HEK293 (cell line): ENCODE results near the gene MC1R.
"Not testable (repeated sequence)": the region's sequence is repeated elsewhere in the genome, so short reads cannot be mapped to it uniquely, and the experiment has no call there.

Source experiments
- CTCF ChIA-PET: fragments of 350-600 bp; formaldehyde crosslinking; extraction: SDS; loops from one replicate; lab custom pipeline; 2021; ENCODE audit warnings: antibody characterized with exemption; lab: Yijun Ruan, JAX
- POLR2A ChIA-PET: fragments of 300-600 bp; formaldehyde crosslinking; extraction: SDS; loops from one replicate; lab custom pipeline; 2020; ENCODE audit warnings: antibody characterized with exemption, inconsistent platforms; lab: Yijun Ruan, JAX
- H3K27ac ChIP-seq: fragments of 200-500 bp; sonication (Bioruptor generic); 2 replicates; pipeline ENCODE4 v1.5.1; 2014; ENCODE audit warnings: low read depth, low read length, control low read depth, inconsistent platforms; ENCODE audit errors: extremely low read depth
- H3K36me3 ChIP-seq, 2 experiments: fragments of 200-500 bp in 1 of 2; sonication (Bioruptor generic) in 1 of 2; 1 replicate in 1 of 2; 2 replicates in 1 of 2; pipeline ENCODE4 v1.5.1; 2014 to 2017; ENCODE audit warnings: inconsistent platforms in 2 of 2, low read length in 2 of 2; ENCODE audit not compliant: control insufficient read depth in 2 of 2, insufficient read depth in 1 of 2
- H3K4me1 ChIP-seq: fragments of 200-500 bp; sonication (Bioruptor generic); 2 replicates; pipeline ENCODE4 v1.5.1; 2014; ENCODE audit warnings: mild to moderate bottlenecking, low read length, inconsistent platforms; ENCODE audit not compliant: control insufficient read depth, insufficient read depth
- H3K4me3 ChIP-seq: 2 replicates; pipeline ENCODE4 v1.5.1; 2011; ENCODE audit warnings: low read depth, mild to moderate bottlenecking, control low read depth, low read length, moderate library complexity
- H3K9me3 ChIP-seq: fragments of 200-500 bp; sonication (Bioruptor generic); 2 replicates; pipeline ENCODE4 v1.5.1; 2014; ENCODE audit warnings: low read depth, low read length, inconsistent platforms; ENCODE audit not compliant: control insufficient read depth, insufficient read depth
- AEBP2 ChIP-seq: fragments of 450-650 bp; formaldehyde crosslinking; IDR thresholded peaks from 2 replicates; pipeline ENCODE4 v1.5.1; 2016; ENCODE audit warnings: missing biosample characterization, missing genetic modification characterization, borderline replicate concordance
- MYNN ChIP-seq: fragments of 450-650 bp; formaldehyde crosslinking; IDR thresholded peaks from 2 replicates; pipeline ENCODE4 v1.5.1; 2016; ENCODE audit warnings: missing biosample characterization, missing genetic modification characterization, borderline replicate concordance
- PATZ1 ChIP-seq: fragments of 450-650 bp; formaldehyde crosslinking; IDR thresholded peaks from 2 replicates; pipeline ENCODE4 v1.5.1; 2016; ENCODE audit warnings: missing biosample characterization, missing genetic modification characterization
- TRIM28 ChIP-seq: IDR thresholded peaks from 2 replicates; pipeline ENCODE4 v1.6.1; 2011; ENCODE audit warnings: low read length, control low read depth, borderline replicate concordance
- ZNF169 ChIP-seq: fragments of 450-650 bp; formaldehyde crosslinking; IDR thresholded peaks from 2 replicates; pipeline ENCODE4 v1.5.1; 2016; ENCODE audit warnings: missing biosample characterization, missing genetic modification characterization
- ZNF19 ChIP-seq: fragments of 450-650 bp; formaldehyde crosslinking; IDR thresholded peaks from 2 replicates; pipeline ENCODE4; 2016; ENCODE audit warnings: missing biosample characterization, missing genetic modification characterization, low read depth
- ZNF211 ChIP-seq: fragments of 450-650 bp; formaldehyde crosslinking; IDR thresholded peaks from 2 replicates; pipeline ENCODE4 v1.5.1; 2016; ENCODE audit warnings: low read depth, missing biosample characterization, missing genetic modification characterization
- ZNF24 ChIP-seq: fragments of 450-650 bp; formaldehyde crosslinking; IDR thresholded peaks from 2 replicates; pipeline ENCODE4 v1.5.1; 2016; ENCODE audit warnings: missing biosample characterization, missing genetic modification characterization
- ZNF426 ChIP-seq: fragments of 450-650 bp; formaldehyde crosslinking; IDR thresholded peaks from 2 replicates; pipeline ENCODE4 v1.5.1; 2017; ENCODE audit warnings: missing biosample characterization, missing genetic modification characterization, mild to moderate bottlenecking, inconsistent platforms, moderate library complexity
- ZNF514 ChIP-seq: fragments of 450-650 bp; formaldehyde crosslinking; IDR thresholded peaks from 2 replicates; pipeline ENCODE4 v1.5.1; 2016; ENCODE audit warnings: missing biosample characterization, missing genetic modification characterization
- ZNF529 ChIP-seq: fragments of 450-650 bp; formaldehyde crosslinking; IDR thresholded peaks from 2 replicates; pipeline ENCODE4 v1.5.1; 2017; ENCODE audit warnings: missing genetic modification characterization, missing biosample characterization; ENCODE audit not compliant: insufficient replicate concordance
- ZNF548 ChIP-seq: fragments of 450-650 bp; formaldehyde crosslinking; IDR thresholded peaks from 2 replicates; pipeline ENCODE4 v1.5.1; 2016; ENCODE audit warnings: missing biosample characterization, missing genetic modification characterization
- ZNF600 ChIP-seq: fragments of 450-650 bp; formaldehyde crosslinking; IDR thresholded peaks from 2 replicates; pipeline ENCODE4 v1.5.1; 2016; ENCODE audit warnings: missing biosample characterization, missing genetic modification characterization
- ZNF610 ChIP-seq: fragments of 450-650 bp; formaldehyde crosslinking; IDR thresholded peaks from 2 replicates; pipeline ENCODE4 v1.5.1; 2016; ENCODE audit warnings: missing biosample characterization, missing genetic modification characterization, borderline replicate concordance
- ZNF624 ChIP-seq: fragments of 450-650 bp; formaldehyde crosslinking; IDR thresholded peaks from 2 replicates; pipeline ENCODE4 v1.5.1; 2017; ENCODE audit warnings: missing biosample characterization, missing genetic modification characterization
- ZNF664 ChIP-seq: fragments of 450-650 bp; formaldehyde crosslinking; IDR thresholded peaks from 2 replicates; pipeline ENCODE4 v1.5.1; 2016; ENCODE audit warnings: missing biosample characterization, missing genetic modification characterization
- ZNF701 ChIP-seq: fragments of 450-650 bp; formaldehyde crosslinking; IDR thresholded peaks from 2 replicates; pipeline ENCODE4 v1.5.1; 2016; ENCODE audit warnings: missing biosample characterization, missing genetic modification characterization
- ZNF843 ChIP-seq: fragments of 450-650 bp; formaldehyde crosslinking; IDR thresholded peaks from 2 replicates; pipeline ENCODE4 v1.5.1; 2016; ENCODE audit warnings: missing biosample characterization, missing genetic modification characterization

MC1R gene

DNA sequence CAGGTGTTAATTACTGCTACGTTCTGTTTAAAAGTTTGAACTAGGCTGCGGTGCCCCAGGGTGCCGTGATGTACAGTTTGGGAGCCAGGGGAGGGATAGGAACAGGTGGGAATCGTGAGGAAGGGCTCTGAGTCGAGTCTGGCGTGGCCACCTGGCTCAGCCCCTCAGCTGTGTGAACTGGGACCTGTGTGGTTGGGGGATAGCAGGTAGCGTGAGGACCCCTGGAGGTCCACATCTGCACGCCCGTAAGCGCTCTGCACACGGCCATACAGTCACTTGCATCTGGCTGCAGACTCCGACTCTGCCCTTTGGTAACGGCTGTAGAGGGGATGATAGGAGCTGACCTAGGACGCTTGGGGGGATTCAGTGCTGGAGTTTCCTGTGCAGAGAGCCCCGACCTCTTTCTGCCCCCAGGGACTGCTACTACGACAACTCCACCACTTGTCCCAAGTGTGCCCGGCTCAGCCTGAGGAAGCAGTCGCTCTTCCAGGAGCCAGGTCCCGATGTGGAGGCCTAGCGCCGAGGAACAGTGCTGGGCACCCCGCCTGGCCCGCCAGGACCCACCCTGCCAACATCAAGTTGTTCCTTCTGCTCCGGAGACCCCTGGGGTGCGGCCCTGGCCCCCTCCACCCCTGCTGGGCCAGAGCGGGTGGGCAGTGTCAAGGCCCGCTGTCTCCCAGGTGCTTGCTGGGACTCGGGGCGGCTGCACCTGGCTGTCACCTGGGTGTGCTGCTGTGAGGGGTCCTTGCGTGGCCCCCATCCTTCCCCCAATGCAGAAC lies 47.0 kb downstream of the MC1R start:
- Histone ChIP-seq H3K27ac (no peak overlapping the region), H3K9me3 (no peaks in the 10 kb centered on the region), H3K4me1 (no peaks in the 10 kb centered on the region), H3K4me3 (no peak overlapping the region), H3K36me3 (peaks cover 6 to 60% of the 10 kb centered on the region in 2 experiments; a peak in 2 of 3 replicates)
- ChIA-PET CTCF (interaction anchor here (0.6 kb wide), 2 partner anchors 32 to 113 kb away, joined by 4 read pairs; no protein-coding TSS in a partner anchor), POLR2A (interaction anchor here (0.9 to 1.1 kb wide), 2 partner anchors 34 to 43 kb away, joined by 3 to 4 read pairs; no protein-coding TSS in a partner anchor)
- TF ChIP-seq ZNF843 (tag by site-specific recombination) (no peak), ZNF24 (tag by site-specific recombination) (no peak), ZNF548 (tag by site-specific recombination) (no peak), TRIM28 (no peak), ZNF701 (no peak), ZNF19 (no peak), ZNF664 (tag by site-specific recombination) (no peak), ZNF529 (tag by site-specific recombination) (no peak), PATZ1 (tag by site-specific recombination) (no peak), AEBP2 (tag by site-specific recombination) (no peak), ZNF169 (no peak), ZNF624 (no peak)
- TF ChIP-seq, all 188 proteins: peak for 0

GRCh38 chr16:89966756-89967155 lies 48.1 kb downstream of the MC1R start:
- Histone ChIP-seq H3K36me3 (peaks cover 6 to 49% of the 10 kb centered on the region in 2 experiments; a peak in 2 of 3 replicates), H3K4me1 (no peaks in the 10 kb centered on the region), H3K9me3 (no peaks in the 10 kb centered on the region), H3K27ac (no peak overlapping the region), H3K4me3 (no peak overlapping the region)
- TF ChIP-seq ZNF211 (tag by site-specific recombination) (no peak), ZNF514 (tag by site-specific recombination) (no peak), MYNN (no peak), ZNF24 (tag by site-specific recombination) (no peak), ZNF610 (tag by site-specific recombination) (no peak), ZNF600 (no peak), ZNF426 (tag by site-specific recombination) (no peak)
- ChIA-PET POLR2A (no interaction called here), CTCF (no interaction called here)

- POLR2A ChIA-PET: interaction anchor here (1.1 kb wide), 1 partner anchor 45 kb away, joined by 4 read pairs; the partner anchor contains the start of gene TUBB3
- H3K27ac ChIP-seq, H3K4me1 ChIP-seq, H3K4me3 ChIP-seq, H3K9me3 ChIP-seq, CTCF ChIA-PET: not testable (repeated sequence)
- peaks cover 6 to 49% of the 10 kb centered on the region in 2 experiments; a peak in 2 of 3 replicates for H3K36me3 ChIP-seq
Observed at GRCh38 chr16:89967436-89967835, 48.8 kb downstream of the MC1R start.
